Activated CD4-positive, alpha-beta T cell treated with anti-CD3 and anti-CD28 coated beads for 36 hours (primary cell): ENCODE measurements around the gene RPN2. TPM values are rescaled to one million over a fixed set of nuclear protein-coding genes. Genes with fewer than 3 reads are reported as not detected.

Experiments used
- ATAC-seq: fragments of 200-7000 bp; cut with Tn5 transposase; one replicate; pipeline ENCODE4 v1.10.0; 2021; ENCODE audit warnings: mild to moderate bottlenecking, moderate library complexity
- CTCF ChIA-PET: fragments of 350-600 bp; sonication (Branson Sonifier 250); formaldehyde crosslinking; loops from one replicate; lab custom pipeline; 2021; ENCODE audit warnings: antibody characterized with exemption; lab: Charles Lee
- POLR2A ChIA-PET: fragments of 350-600 bp; sonication (Branson Sonifier 250); formaldehyde crosslinking; loops from one replicate; lab custom pipeline; 2021; ENCODE audit warnings: antibody characterized with exemption, inconsistent platforms; lab: Charles Lee
- DNase-seq: peaks from one replicate; pipeline ENCODE4 v3.0.0-alpha.2; 2020
- H3K27ac Mint-ChIP-seq: one replicate; pipeline ENCODE4 v1.8.0; 2021; ENCODE audit warnings: mixed read lengths
- H3K27me3 Mint-ChIP-seq: one replicate; pipeline ENCODE4 v1.8.0; 2021; ENCODE audit warnings: mixed read lengths
- H3K36me3 Mint-ChIP-seq: one replicate; pipeline ENCODE4 v1.8.0; 2021; ENCODE audit warnings: low read depth, mixed read lengths
- H3K4me1 Mint-ChIP-seq: one replicate; pipeline ENCODE4 v1.8.0; 2021; ENCODE audit warnings: mixed read lengths
- H3K4me3 Mint-ChIP-seq: one replicate; pipeline ENCODE4 v1.8.0; 2021; ENCODE audit warnings: mild to moderate bottlenecking, moderate library complexity, mixed read lengths
- H3K9me3 Mint-ChIP-seq: one replicate; pipeline ENCODE4 v1.8.0; 2021; ENCODE audit warnings: low read depth, mixed read lengths
- intact Hi-C, 2 experiments: fragments of 100-400 bp; cut with DNase I in 1 of 2; cut with micrococcal nuclease in 1 of 2; formaldehyde crosslinking; loops; one replicate each; pipeline versions ENCODE4 v1.14.2 to v1.15.1; 2022 to 2024; cut with DNase I, micrococcal nuclease
- total RNA-seq, 2 experiments: library from RNA; stranded (reverse); gene quantifications; one replicate each; pipeline ENCODE4 v1.2.3, GENCODE V29; 2021

The RPN2 gene
- total RNA-seq, 2 experiments from 2014 or later, result 103 to 115 TPM

GRCh38 chr20:37233548-37234253 lies 54.6 kb downstream of the RPN2 start:
- intact Hi-C loops, result no loop called here
- H3K27me3 Mint-ChIP-seq, result no peaks in the 10 kb centered on the region
- H3K27ac Mint-ChIP-seq, result no peak overlapping the region
- no peak overlapping the region for H3K4me3 Mint-ChIP-seq
- H3K36me3 Mint-ChIP-seq, result peaks cover 59% of the 10 kb centered on the region
- no peak for DNase-seq
- no peak for ATAC-seq
- no peaks in the 10 kb centered on the region for H3K9me3 Mint-ChIP-seq
- ChIA-PET CTCF (interaction anchor here (1.1 kb wide), 2 partner anchors 23 to 38 kb away, joined by 3 to 4 read pairs; no protein-coding TSS in a partner anchor), POLR2A (no interaction called here)
- no peaks in the 10 kb centered on the region for H3K4me1 Mint-ChIP-seq

- ATAC-seq (no peak), DNase-seq (no peak)
- ChIA-PET POLR2A (no interaction called here), CTCF (no interaction called here)
- Mint-ChIP-seq H3K27me3 (no peaks in the 10 kb centered on the region), H3K27ac (no peak overlapping the region), H3K4me1 (no peaks in the 10 kb centered on the region), H3K4me3 (no peak overlapping the region), H3K9me3 (no peaks in the 10 kb centered on the region), H3K36me3 (peaks cover 59% of the 10 kb centered on the region)
- intact Hi-C loops, result no loop called here
These were observed 55.1 kb downstream of the RPN2 start for GRCh38 chr20:37234254-37234581.

GRCh38 chr20:37235065-37235464 lies 55.9 kb downstream of the RPN2 start:
- no peak overlapping the region for H3K27ac Mint-ChIP-seq
- peaks cover 57% of the 10 kb centered on the region for H3K36me3 Mint-ChIP-seq
- ChIA-PET CTCF (no interaction called here), POLR2A (interaction anchor here (0.6 kb wide), 1 partner anchor 17 kb away, joined by 7 read pairs; no protein-coding TSS in a partner anchor)
- no peaks in the 10 kb centered on the region for H3K27me3 Mint-ChIP-seq
- intact Hi-C loops, result no loop called here
- ATAC-seq, result no peak
- no peak overlapping the region for H3K4me3 Mint-ChIP-seq
- no peak for DNase-seq
- H3K4me1 Mint-ChIP-seq, result no peaks in the 10 kb centered on the region
- no peaks in the 10 kb centered on the region for H3K9me3 Mint-ChIP-seq

GRCh38 chr20:37236462-37236861 lies 57.3 kb downstream of the RPN2 start:
- Mint-ChIP-seq H3K27me3 (no peaks in the 10 kb centered on the region), H3K4me3 (no peak overlapping the region), H3K36me3 (peaks cover 55% of the 10 kb centered on the region), H3K27ac (no peak overlapping the region), H3K4me1 (no peaks in the 10 kb centered on the region), H3K9me3 (no peaks in the 10 kb centered on the region)
- ChIA-PET CTCF (no interaction called here), POLR2A (no interaction called here)
- no peak for ATAC-seq
- intact Hi-C loops, result no loop called here
- DNase-seq, result no peak

GRCh38 chr20:37237656-37238055 lies 58.5 kb downstream of the RPN2 start:
- DNase-seq, result no peak
- peaks cover 53% of the 10 kb centered on the region for H3K36me3 Mint-ChIP-seq
- no peak overlapping the region for H3K4me3 Mint-ChIP-seq
- no peaks in the 10 kb centered on the region for H3K4me1 Mint-ChIP-seq
- intact Hi-C loops, result no loop called here
- no peak overlapping the region for H3K27ac Mint-ChIP-seq
- CTCF ChIA-PET, result no interaction called here
- H3K27me3 Mint-ChIP-seq, result no peaks in the 10 kb centered on the region
- no peak for ATAC-seq
- no peaks in the 10 kb centered on the region for H3K9me3 Mint-ChIP-seq
- POLR2A ChIA-PET, result no interaction called here

- no peaks in the 10 kb centered on the region for H3K27me3 Mint-ChIP-seq
- H3K9me3 Mint-ChIP-seq, result no peaks in the 10 kb centered on the region
- DNase-seq, result no peak
- H3K4me3 Mint-ChIP-seq, result no peak overlapping the region
- H3K27ac Mint-ChIP-seq, result no peak overlapping the region
- POLR2A ChIA-PET, result no interaction called here
- H3K36me3 Mint-ChIP-seq, result peaks cover 57% of the 10 kb centered on the region
- no peak for ATAC-seq
- H3K4me1 Mint-ChIP-seq, result no peaks in the 10 kb centered on the region
- intact Hi-C loops, result no loop called here
- CTCF ChIA-PET, result interaction anchor here (0.5 kb wide), 1 partner anchor 31 kb away, joined by 5 read pairs; no protein-coding TSS in a partner anchor
These were observed 59.3 kb downstream of the RPN2 start for GRCh38 chr20:37238426-37238825.

GRCh38 chr20:37238935-37239451 lies 59.9 kb downstream of the RPN2 start:
- ATAC-seq (no peak), DNase-seq (no peak)
- Mint-ChIP-seq H3K27ac (no peak overlapping the region), H3K4me1 (no peaks in the 10 kb centered on the region), H3K4me3 (no peak overlapping the region), H3K27me3 (no peaks in the 10 kb centered on the region), H3K9me3 (no peaks in the 10 kb centered on the region), H3K36me3 (peaks cover 54% of the 10 kb centered on the region)
- ChIA-PET CTCF (no interaction called here), POLR2A (no interaction called here)
- intact Hi-C loops, result no loop called here

GRCh38 chr20:37240337-37241067 lies 61.4 kb downstream of the RPN2 start:
- ChIA-PET CTCF (interaction anchor here (0.7 to 1.6 kb wide), 4 partner anchors 17 to 288 kb away, joined by 3 to 6 read pairs (median 4); no protein-coding TSS in a partner anchor), POLR2A (interaction anchor here (0.6 kb wide), 1 partner anchor 10 kb away, joined by 9 read pairs; no protein-coding TSS in a partner anchor)
- DNase-seq (no peak), ATAC-seq (no peak)
- Mint-ChIP-seq H3K4me3 (no peak overlapping the region), H3K9me3 (no peaks in the 10 kb centered on the region), H3K27me3 (no peaks in the 10 kb centered on the region), H3K4me1 (no peaks in the 10 kb centered on the region), H3K27ac (no peak overlapping the region), H3K36me3 (peaks cover 48% of the 10 kb centered on the region)
- intact Hi-C loops, result no loop called here

GRCh38 chr20:37242503-37242902 lies 63.4 kb downstream of the RPN2 start:
- H3K27me3 Mint-ChIP-seq, result no peaks in the 10 kb centered on the region
- H3K36me3 Mint-ChIP-seq, result peaks cover 31% of the 10 kb centered on the region
- ChIA-PET POLR2A (no interaction called here), CTCF (interaction anchor here (0.6 to 0.7 kb wide), 2 partner anchors 22 to 50 kb away, joined by 3 read pairs; no protein-coding TSS in a partner anchor)
- H3K9me3 Mint-ChIP-seq, result no peaks in the 10 kb centered on the region
- H3K27ac Mint-ChIP-seq, result no peak overlapping the region
- no peak for DNase-seq
- intact Hi-C loops, result no loop called here
- H3K4me1 Mint-ChIP-seq, result no peaks in the 10 kb centered on the region
- no peak for ATAC-seq
- no peak overlapping the region for H3K4me3 Mint-ChIP-seq

- no peak overlapping the region for H3K4me3 Mint-ChIP-seq
- CTCF ChIA-PET, result interaction anchor here (0.6 to 0.7 kb wide), 4 partner anchors 12 to 50 kb away, joined by 3 to 4 read pairs (median 3); no protein-coding TSS in a partner anchor
- intact Hi-C loops, result no loop called here
- peaks cover 30% of the 10 kb centered on the region for H3K36me3 Mint-ChIP-seq
- no peaks in the 10 kb centered on the region for H3K9me3 Mint-ChIP-seq
- DNase-seq (no peak), ATAC-seq (no peak)
- POLR2A ChIA-PET, result no interaction called here
- no peaks in the 10 kb centered on the region for H3K27me3 Mint-ChIP-seq
- H3K27ac Mint-ChIP-seq, result no peak overlapping the region
- H3K4me1 Mint-ChIP-seq, result no peaks in the 10 kb centered on the region
These were observed 64.2 kb downstream of the RPN2 start for GRCh38 chr20:37243076-37243936.

GRCh38 chr20:37243937-37244571 lies 64.9 kb downstream of the RPN2 start:
- intact Hi-C loops, result no loop called here
- no peak for DNase-seq
- Mint-ChIP-seq H3K27me3 (no peaks in the 10 kb centered on the region), H3K4me3 (no peak overlapping the region), H3K27ac (no peak overlapping the region), H3K4me1 (no peaks in the 10 kb centered on the region), H3K36me3 (peaks cover 23% of the 10 kb centered on the region), H3K9me3 (no peaks in the 10 kb centered on the region)
- ChIA-PET CTCF (interaction anchor here (0.6 to 0.7 kb wide), 3 partner anchors 11 to 1009 kb away, joined by 3 to 4 read pairs (median 4); no protein-coding TSS in a partner anchor), POLR2A (no interaction called here)
- ATAC-seq, result no peak
